Memory B cell (primary cell): Measurements from ENCODE around the gene PHF12.

ENCODE experiments used
- ATAC-seq: fragments of 150-1000 bp; cut with Tn5 transposase; 2 replicates; pipeline ENCODE4 v1.10.0; 2021; ENCODE audit warnings: low read depth, mild to moderate bottlenecking, moderate library complexity
- DNase-seq, 2 donors: peaks; one replicate each; pipeline ENCODE4 v3.0.0; 2022; ENCODE audit warnings: low spot score in 2 of 2
- H3K27ac Mint-ChIP-seq: one replicate; pipeline ENCODE4 v1.8.0; 2022; ENCODE audit warnings: mild to moderate bottlenecking, moderate library complexity, mixed read lengths
- H3K27me3 Mint-ChIP-seq: one replicate; pipeline ENCODE4 v1.8.0; 2022; ENCODE audit warnings: mixed read lengths
- H3K36me3 Mint-ChIP-seq: one replicate; pipeline ENCODE4 v1.8.0; 2022; ENCODE audit warnings: mild to moderate bottlenecking, mixed read lengths
- H3K4me1 Mint-ChIP-seq: one replicate; pipeline ENCODE4 v1.8.0; 2022; ENCODE audit warnings: mixed read lengths
- H3K4me3 Mint-ChIP-seq: one replicate; pipeline ENCODE4 v1.8.0; 2022; ENCODE audit warnings: mild to moderate bottlenecking, moderate library complexity, mixed read lengths
- H3K9me3 Mint-ChIP-seq: one replicate; pipeline ENCODE4 v1.8.0; 2022; ENCODE audit warnings: mixed read lengths

PHF12 gene

DNA sequence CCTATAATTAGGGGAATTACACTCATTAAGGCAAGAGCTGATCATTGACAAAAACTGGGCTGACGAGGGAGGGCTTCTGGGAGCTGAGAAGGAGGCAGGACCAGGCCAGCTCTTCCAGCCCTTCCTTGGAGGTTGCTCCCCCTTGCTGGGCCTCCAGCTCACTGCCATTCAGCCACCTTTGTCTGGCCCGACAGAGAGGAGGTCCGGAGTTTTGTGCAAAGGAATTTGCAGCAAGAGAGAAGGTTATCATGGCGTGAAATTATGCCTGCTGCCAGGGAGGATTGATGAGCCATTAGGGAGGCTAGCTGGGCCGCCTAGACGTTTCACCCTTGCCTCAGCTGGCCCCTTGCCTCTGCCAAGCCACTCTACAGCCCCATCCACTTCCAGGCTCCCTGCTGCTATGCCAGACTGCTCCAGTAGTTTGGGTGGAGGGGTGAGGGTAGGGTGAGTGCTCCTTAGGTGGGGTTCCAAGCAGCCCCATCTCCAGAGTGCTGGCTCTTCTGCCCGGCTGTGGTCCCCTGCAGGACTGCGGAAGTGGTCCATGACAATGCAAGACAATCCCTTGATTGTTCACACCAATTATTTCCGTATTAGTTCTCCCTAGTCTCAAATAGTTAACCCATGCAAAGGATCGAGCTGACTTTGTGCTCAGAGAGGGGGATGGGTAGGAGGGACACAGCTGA, 17.1 kb upstream of the PHF12 start:
- Mint-ChIP-seq H3K4me1 (peaks cover 8% of the 10 kb centered on the region), H3K36me3 (no peaks in the 10 kb centered on the region), H3K4me3 (no peak overlapping the region), H3K27me3 (peaks cover 8% of the 10 kb centered on the region), H3K9me3 (no peaks in the 10 kb centered on the region), H3K27ac (peak overlapping the region; percentile 42)
- DNase-seq (no peak), ATAC-seq (no peak)

DNA sequence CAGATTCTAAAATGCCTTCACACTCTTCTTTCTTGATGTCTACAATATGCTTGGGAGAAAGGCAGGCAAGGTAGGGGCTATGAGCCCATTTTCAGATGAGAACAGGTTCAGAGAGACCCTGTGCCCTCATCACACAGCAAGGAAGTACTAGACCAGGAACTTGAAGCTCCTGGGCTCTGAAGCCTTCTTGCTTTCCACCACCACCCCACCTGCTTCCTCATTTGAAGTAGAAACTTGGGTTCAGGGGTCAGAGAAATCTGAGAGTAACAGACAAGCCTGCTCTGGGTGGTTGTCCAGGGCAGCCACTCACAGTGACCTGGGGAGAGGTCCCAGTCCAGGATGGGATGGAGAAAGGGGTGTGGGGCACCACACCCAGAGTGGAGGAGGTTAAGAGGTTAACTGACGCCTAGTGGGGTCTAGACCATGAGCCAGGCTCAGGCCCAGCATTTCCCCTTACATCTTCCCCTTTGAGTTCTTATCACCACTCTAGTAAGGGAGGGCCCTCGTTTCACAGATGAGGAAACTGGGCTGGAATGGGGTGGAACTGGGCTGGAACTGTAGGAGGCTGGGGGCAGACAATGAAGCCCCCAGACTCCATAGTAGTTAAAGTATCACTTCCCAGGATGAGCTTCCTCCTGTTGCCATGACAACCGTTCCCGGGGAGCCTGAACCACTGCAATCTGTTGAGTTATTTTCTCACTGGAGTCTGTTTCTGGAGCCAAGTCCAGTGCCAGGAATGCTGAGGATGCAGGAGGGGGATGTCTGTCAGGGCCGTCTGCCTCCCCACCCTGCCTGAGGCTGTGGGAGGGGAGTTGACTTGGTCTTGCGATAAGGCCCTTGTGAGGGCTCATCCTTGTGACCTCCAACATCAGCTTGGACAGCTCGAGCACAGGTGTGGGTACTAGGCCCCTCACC, 16.2 kb upstream of the PHF12 start:
- Mint-ChIP-seq H3K4me1 (peaks cover 8% of the 10 kb centered on the region), H3K36me3 (no peaks in the 10 kb centered on the region), H3K4me3 (no peak overlapping the region), H3K27me3 (peaks cover 11% of the 10 kb centered on the region), H3K9me3 (no peaks in the 10 kb centered on the region), H3K27ac (peak overlapping the region; percentile 16)
- peak; percentile 73 for ATAC-seq
- no peak for DNase-seq

GRCh38 chr17:28963841-28964240, 12.5 kb upstream of the PHF12 start:
- H3K4me3 Mint-ChIP-seq, result no peak overlapping the region
- no peaks in the 10 kb centered on the region for H3K9me3 Mint-ChIP-seq
- H3K27ac Mint-ChIP-seq, result no peak overlapping the region
- ATAC-seq (no peak), DNase-seq (no peak)
- H3K36me3 Mint-ChIP-seq, result no peaks in the 10 kb centered on the region
- peaks cover 8% of the 10 kb centered on the region for H3K4me1 Mint-ChIP-seq
- peaks cover 7% of the 10 kb centered on the region for H3K27me3 Mint-ChIP-seq

DNA sequence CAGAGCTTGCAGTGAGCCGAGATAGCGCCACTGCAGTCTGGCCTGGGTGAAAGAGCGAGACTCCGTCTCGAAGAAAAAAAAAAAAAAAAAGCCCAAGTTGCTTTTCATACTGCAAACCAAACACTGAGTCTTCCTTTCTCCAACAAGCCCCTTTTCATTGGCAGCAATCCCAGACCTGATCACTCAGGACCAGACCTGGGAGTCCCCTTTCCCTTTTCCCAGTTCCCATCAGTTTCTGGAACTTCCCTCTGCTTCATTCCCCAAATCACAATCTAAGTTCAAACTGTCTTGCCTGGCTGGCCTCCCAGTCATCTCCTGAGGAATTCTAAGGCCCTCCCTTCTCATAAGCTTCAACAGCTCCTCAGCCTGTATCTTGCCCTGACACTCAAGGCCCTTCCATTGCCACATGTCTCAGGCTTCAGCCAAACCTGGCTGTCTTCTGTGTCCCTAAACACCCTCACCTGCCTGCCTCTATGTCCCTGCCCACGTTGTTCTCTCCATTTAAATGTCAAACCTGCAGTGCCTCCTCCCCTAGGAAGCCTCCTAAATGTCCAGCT, 11.8 kb upstream of the PHF12 start:
- Mint-ChIP-seq H3K4me1 (peaks cover 8% of the 10 kb centered on the region), H3K36me3 (no peaks in the 10 kb centered on the region), H3K9me3 (no peaks in the 10 kb centered on the region), H3K27ac (no peak overlapping the region), H3K4me3 (no peak overlapping the region), H3K27me3 (peaks cover 7% of the 10 kb centered on the region)
- no peak for ATAC-seq
- DNase-seq, result no peak

DNA sequence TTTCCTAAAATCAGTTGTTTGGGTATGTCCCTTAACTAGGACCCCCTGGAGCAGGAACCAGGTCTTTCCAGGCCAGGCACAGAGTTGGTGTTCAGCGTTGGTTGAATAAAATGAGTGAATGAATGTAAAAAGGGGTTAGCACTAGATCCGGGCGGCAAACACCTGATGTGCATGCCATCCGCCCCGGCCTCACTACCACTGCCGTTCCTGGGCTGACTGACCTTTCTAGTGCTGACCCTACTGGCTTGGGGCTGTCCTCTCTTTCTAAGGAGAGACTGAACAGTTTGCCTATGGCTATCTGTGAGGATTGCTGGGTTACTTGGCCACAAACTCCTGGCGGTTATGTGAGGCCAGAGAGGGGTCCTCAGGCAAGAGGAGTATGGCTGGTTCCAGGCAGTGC, 10.1 kb upstream of the PHF12 start:
- H3K4me3 Mint-ChIP-seq, result no peak overlapping the region
- H3K27ac Mint-ChIP-seq, result no peak overlapping the region
- no peaks in the 10 kb centered on the region for H3K36me3 Mint-ChIP-seq
- no peak for ATAC-seq
- no peak for DNase-seq
- peaks cover 4% of the 10 kb centered on the region for H3K4me1 Mint-ChIP-seq
- H3K27me3 Mint-ChIP-seq, result peaks cover 7% of the 10 kb centered on the region
- H3K9me3 Mint-ChIP-seq, result no peaks in the 10 kb centered on the region

DNA sequence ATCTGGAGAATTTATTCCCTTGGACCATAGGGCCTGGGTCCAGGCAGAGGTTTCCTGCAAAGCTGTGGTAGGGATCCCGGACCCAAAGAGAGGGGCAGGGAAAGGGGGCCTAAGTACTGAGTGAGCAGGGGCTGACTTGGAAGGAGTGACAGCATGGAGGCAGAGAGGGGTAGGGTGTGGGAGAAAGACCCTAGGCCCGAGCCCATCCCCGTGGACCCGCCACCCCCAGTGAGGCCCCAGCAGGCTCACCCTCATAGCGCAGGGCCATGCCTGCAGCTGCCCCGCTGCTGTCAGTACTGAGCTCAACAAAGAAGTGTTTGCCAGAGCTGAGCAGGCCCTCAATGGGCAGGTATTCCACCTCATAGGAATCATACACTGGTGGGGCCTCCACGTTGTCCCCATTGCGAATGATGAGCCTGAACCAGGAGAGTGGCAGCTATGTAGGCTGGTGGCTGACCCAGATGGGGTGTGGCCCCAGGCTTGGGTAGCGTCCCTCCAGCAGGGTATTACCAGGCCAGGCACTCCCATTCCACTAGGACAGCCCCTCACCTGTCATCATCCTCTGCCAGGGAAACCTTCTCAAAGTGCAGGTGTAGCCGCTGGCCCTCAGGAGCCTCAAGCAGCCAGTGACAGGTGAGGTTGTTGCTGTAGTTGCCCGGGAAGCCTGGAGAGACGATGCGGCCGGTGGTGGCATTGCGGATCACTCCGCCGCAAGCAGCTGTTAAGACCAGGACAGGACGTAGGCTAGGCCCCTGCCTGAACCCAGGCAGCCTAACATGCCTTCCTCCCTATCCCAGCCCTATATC, 9.1 kb upstream of the PHF12 start:
- Mint-ChIP-seq H3K4me3 (no peak overlapping the region), H3K9me3 (no peaks in the 10 kb centered on the region), H3K36me3 (no peaks in the 10 kb centered on the region), H3K4me1 (peaks cover 1% of the 10 kb centered on the region), H3K27ac (no peak overlapping the region), H3K27me3 (peaks cover 7% of the 10 kb centered on the region)
- no peak for ATAC-seq
- DNase-seq, result no peak

GRCh38 chr17:28959471-28959871, 8.2 kb upstream of the PHF12 start:
- ATAC-seq, result no peak
- Mint-ChIP-seq H3K36me3 (no peaks in the 10 kb centered on the region), H3K27ac (no peak overlapping the region), H3K27me3 (peaks cover 7% of the 10 kb centered on the region), H3K4me1 (no peaks in the 10 kb centered on the region), H3K9me3 (no peaks in the 10 kb centered on the region), H3K4me3 (no peak overlapping the region)
- no peak for DNase-seq

- H3K4me3 Mint-ChIP-seq, result no peak overlapping the region
- no peaks in the 10 kb centered on the region for H3K9me3 Mint-ChIP-seq
- H3K4me1 Mint-ChIP-seq, result no peaks in the 10 kb centered on the region
- ATAC-seq (no peak), DNase-seq (no peak)
- H3K27me3 Mint-ChIP-seq, result peaks cover 7% of the 10 kb centered on the region
- H3K27ac Mint-ChIP-seq, result no peak overlapping the region
- no peaks in the 10 kb centered on the region for H3K36me3 Mint-ChIP-seq
Observed at GRCh38 chr17:28958820-28959455, 7.6 kb upstream of the PHF12 start.

GRCh38 chr17:28957992-28958355, 6.7 kb upstream of the PHF12 start:
- no peak for ATAC-seq
- Mint-ChIP-seq H3K36me3 (no peaks in the 10 kb centered on the region), H3K4me3 (no peak overlapping the region), H3K9me3 (no peaks in the 10 kb centered on the region), H3K4me1 (peaks cover 4% of the 10 kb centered on the region), H3K27me3 (no peaks in the 10 kb centered on the region), H3K27ac (no peak overlapping the region)
- no peak for DNase-seq

DNA sequence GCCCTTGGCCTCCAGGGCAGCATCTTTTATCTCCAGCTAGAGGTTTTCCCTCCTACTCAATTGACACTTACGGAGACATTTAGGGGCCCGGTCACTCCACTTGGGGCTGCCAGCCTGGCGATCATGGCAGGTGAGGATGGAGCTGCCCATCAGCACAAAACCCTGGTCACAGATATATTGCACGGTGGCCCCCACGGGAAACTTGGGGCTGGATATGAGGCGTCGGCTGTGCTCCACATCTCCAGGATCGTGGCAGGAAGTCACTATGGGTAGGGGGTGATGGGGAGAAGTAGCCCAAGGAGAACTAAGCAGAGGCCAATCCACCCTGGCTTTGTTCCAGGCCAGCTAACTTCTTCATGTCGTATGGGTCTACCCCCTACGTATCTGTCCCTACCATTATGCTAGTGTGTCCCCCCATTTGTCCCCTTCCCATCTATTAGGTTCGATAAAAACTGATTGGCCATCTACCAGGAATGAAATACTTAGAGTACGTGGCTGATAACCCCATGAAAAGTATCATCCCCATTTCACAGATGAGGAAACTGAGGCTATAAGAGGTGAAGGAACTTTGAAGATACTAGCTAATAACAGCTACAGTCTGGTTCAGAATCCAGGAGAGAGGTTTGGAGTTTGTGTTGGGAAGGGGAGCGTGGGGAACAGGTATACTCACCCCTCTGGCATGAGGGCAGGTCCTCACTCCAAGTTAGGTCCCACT, 6.1 kb upstream of the PHF12 start:
- H3K9me3 Mint-ChIP-seq, result no peaks in the 10 kb centered on the region
- peaks cover 4% of the 10 kb centered on the region for H3K4me1 Mint-ChIP-seq
- ATAC-seq (no peak), DNase-seq (no peak)
- H3K27ac Mint-ChIP-seq, result no peak overlapping the region
- H3K36me3 Mint-ChIP-seq, result no peaks in the 10 kb centered on the region
- H3K27me3 Mint-ChIP-seq, result no peaks in the 10 kb centered on the region
- H3K4me3 Mint-ChIP-seq, result no peak overlapping the region

GRCh38 chr17:28956861-28957260, 5.5 kb upstream of the PHF12 start:
- H3K4me1 Mint-ChIP-seq, result peaks cover 4% of the 10 kb centered on the region
- H3K27me3 Mint-ChIP-seq, result no peaks in the 10 kb centered on the region
- no peak for ATAC-seq
- no peaks in the 10 kb centered on the region for H3K36me3 Mint-ChIP-seq
- no peak for DNase-seq
- no peak overlapping the region for H3K27ac Mint-ChIP-seq
- no peaks in the 10 kb centered on the region for H3K9me3 Mint-ChIP-seq
- no peak overlapping the region for H3K4me3 Mint-ChIP-seq

GRCh38 chr17:28956112-28956511, 4.8 kb upstream of the PHF12 start:
- ATAC-seq (no peak), DNase-seq (no peak)
- Mint-ChIP-seq H3K9me3 (no peaks in the 10 kb centered on the region), H3K27me3 (no peaks in the 10 kb centered on the region), H3K36me3 (no peaks in the 10 kb centered on the region), H3K27ac (no peak overlapping the region), H3K4me3 (no peak overlapping the region), H3K4me1 (peaks cover 4% of the 10 kb centered on the region)

DNA sequence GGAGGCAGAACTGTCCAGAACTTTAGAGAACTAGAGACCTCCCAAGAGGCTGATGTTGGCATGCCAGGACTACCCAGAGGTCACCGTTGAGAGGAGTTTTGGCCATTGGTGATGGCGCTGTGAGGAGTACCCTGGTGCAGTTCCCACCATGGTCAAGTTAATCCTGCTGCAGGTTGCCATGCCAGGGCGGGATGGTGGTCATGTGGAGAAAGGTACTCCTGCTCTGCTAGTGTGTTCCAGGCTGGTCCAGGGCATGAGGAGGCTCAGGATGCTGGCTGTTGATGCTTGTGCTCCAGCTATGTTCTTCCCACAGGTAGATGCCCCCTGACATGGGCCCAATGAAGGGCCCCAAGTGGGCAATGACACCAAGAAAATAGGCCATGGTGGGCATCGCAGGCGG, 4.1 kb upstream of the PHF12 start:
- no peak overlapping the region for H3K4me3 Mint-ChIP-seq
- H3K4me1 Mint-ChIP-seq, result peaks cover 4% of the 10 kb centered on the region
- no peak overlapping the region for H3K27ac Mint-ChIP-seq
- no peaks in the 10 kb centered on the region for H3K9me3 Mint-ChIP-seq
- no peaks in the 10 kb centered on the region for H3K27me3 Mint-ChIP-seq
- ATAC-seq, result no peak
- DNase-seq, result no peak
- no peaks in the 10 kb centered on the region for H3K36me3 Mint-ChIP-seq
